ENCODE data around the gene UPP1.

DNA sequence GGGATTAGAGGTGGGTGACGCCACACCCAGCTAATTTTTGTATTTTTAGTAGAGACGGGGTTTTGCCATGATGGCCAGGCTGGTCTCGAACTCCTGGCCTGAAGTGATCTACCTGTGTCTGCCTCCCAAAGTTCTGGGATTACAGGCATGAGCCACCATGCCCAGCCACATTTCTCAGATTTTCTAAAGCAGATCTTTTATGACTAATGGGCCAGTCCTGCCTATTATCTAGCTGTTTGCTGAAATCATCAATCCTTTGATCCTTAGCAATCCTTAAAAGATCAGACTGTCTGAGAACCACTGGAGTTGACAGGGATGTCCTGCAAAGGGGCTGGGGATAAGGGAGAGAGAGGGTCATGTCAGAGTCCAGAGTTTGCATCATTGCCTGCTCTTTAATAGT lies 61.0 kb downstream of the UPP1 start:
- TF ChIP-seq, protein P1, sequence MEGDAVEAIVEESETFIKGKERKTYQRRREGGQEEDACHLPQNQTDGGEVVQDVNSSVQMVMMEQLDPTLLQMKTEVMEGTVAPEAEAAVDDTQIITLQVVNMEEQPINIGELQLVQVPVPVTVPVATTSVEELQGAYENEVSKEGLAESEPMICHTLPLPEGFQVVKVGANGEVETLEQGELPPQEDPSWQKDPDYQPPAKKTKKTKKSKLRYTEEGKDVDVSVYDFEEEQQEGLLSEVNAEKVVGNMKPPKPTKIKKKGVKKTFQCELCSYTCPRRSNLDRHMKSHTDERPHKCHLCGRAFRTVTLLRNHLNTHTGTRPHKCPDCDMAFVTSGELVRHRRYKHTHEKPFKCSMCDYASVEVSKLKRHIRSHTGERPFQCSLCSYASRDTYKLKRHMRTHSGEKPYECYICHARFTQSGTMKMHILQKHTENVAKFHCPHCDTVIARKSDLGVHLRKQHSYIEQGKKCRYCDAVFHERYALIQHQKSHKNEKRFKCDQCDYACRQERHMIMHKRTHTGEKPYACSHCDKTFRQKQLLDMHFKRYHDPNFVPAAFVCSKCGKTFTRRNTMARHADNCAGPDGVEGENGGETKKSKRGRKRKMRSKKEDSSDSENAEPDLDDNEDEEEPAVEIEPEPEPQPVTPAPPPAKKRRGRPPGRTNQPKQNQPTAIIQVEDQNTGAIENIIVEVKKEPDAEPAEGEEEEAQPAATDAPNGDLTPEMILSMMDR (IDR thresholded peaks at IDR 0.05; ENCODE audit: poor library complexity, severe bottlenecking), result no peak
- TF ChIP-seq SMC3 (conservative IDR thresholded peaks at IDR 0.05; ENCODE audit: poor library complexity) (no peak), EZH2 (IDR thresholded peaks at IDR 0.05; ENCODE audit: borderline replicate concordance, insufficient read depth, low read length, poor library complexity, severe bottlenecking) (no peak), POLR2AphosphoS5 (IDR thresholded peaks at IDR 0.05) (no peak), RAD21 (conservative IDR thresholded peaks at IDR 0.05) (no peak), EP300 (conservative IDR thresholded peaks at IDR 0.05; ENCODE audit: poor library complexity, severe bottlenecking) (no peak), TAF1 (IDR thresholded peaks at IDR 0.05; ENCODE audit: low read depth) (no peak), MXI1 (conservative IDR thresholded peaks at IDR 0.05; ENCODE audit: poor library complexity, severe bottlenecking) (no peak)
- TF ChIP-seq, protein P2, sequence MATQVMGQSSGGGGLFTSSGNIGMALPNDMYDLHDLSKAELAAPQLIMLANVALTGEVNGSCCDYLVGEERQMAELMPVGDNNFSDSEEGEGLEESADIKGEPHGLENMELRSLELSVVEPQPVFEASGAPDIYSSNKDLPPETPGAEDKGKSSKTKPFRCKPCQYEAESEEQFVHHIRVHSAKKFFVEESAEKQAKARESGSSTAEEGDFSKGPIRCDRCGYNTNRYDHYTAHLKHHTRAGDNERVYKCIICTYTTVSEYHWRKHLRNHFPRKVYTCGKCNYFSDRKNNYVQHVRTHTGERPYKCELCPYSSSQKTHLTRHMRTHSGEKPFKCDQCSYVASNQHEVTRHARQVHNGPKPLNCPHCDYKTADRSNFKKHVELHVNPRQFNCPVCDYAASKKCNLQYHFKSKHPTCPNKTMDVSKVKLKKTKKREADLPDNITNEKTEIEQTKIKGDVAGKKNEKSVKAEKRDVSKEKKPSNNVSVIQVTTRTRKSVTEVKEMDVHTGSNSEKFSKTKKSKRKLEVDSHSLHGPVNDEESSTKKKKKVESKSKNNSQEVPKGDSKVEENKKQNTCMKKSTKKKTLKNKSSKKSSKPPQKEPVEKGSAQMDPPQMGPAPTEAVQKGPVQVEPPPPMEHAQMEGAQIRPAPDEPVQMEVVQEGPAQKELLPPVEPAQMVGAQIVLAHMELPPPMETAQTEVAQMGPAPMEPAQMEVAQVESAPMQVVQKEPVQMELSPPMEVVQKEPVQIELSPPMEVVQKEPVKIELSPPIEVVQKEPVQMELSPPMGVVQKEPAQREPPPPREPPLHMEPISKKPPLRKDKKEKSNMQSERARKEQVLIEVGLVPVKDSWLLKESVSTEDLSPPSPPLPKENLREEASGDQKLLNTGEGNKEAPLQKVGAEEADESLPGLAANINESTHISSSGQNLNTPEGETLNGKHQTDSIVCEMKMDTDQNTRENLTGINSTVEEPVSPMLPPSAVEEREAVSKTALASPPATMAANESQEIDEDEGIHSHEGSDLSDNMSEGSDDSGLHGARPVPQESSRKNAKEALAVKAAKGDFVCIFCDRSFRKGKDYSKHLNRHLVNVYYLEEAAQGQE (IDR thresholded peaks at IDR 0.05; ENCODE audit: borderline replicate concordance), result no peak
